Smooth muscle cell (in vitro differentiated cells): ENCODE measurements around the gene PDE9A. TPM values are rescaled to one million over a fixed set of nuclear protein-coding genes. Genes with fewer than 3 reads are reported as not detected.

Experiments used
- DNase-seq: peaks from one replicate; lab custom pipeline; 2025; ENCODE audit not compliant: unreplicated experiment; lab: John Stamatoyannopoulos, UW
- H2AFZ ChIP-seq: fragments of 200-600 bp; sonication (generic); 2 replicates; pipeline ENCODE4 v1.6.0; 2016; ENCODE audit warnings: antibody characterized with exemption, low read depth, mild to moderate bottlenecking
- H3F3A ChIP-seq: fragments of 200-600 bp; sonication (generic); 2 replicates; pipeline ENCODE4 v1.6.0; 2017; ENCODE audit warnings: antibody characterized with exemption, low read depth
- H3K27ac ChIP-seq: fragments of 200-600 bp; sonication (generic); 2 replicates; pipeline ENCODE4 v1.5.1; 2016; ENCODE audit warnings: low read depth, mild to moderate bottlenecking
- H3K27me3 ChIP-seq: fragments of 200-600 bp; sonication (generic); 2 replicates; pipeline ENCODE4 v1.6.1; 2016; ENCODE audit warnings: low read depth, mild to moderate bottlenecking
- H3K36me3 ChIP-seq: fragments of 200-600 bp; sonication (generic); 2 replicates; pipeline ENCODE4 v1.5.1; 2016; ENCODE audit warnings: low read depth
- H3K4me1 ChIP-seq: fragments of 200-600 bp; sonication (generic); 2 replicates; pipeline ENCODE4 v1.5.1; 2016; ENCODE audit warnings: low read depth
- H3K4me2 ChIP-seq: fragments of 200-600 bp; sonication (generic); 2 replicates; pipeline ENCODE4 v1.6.0; 2016; ENCODE audit warnings: mild to moderate bottlenecking
- H3K4me3 ChIP-seq: fragments of 200-600 bp; sonication (generic); 2 replicates; pipeline ENCODE4 v1.5.1; 2016; ENCODE audit warnings: mild to moderate bottlenecking
- H3K79me2 ChIP-seq: fragments of 200-600 bp; sonication (generic); 2 replicates; pipeline ENCODE4 v1.6.0; 2016; ENCODE audit warnings: low read depth, mild to moderate bottlenecking
- H3K9ac ChIP-seq: fragments of 200-600 bp; sonication (generic); 2 replicates; pipeline ENCODE4 v1.6.0; 2016; ENCODE audit warnings: low read depth
- H3K9me3 ChIP-seq: fragments of 200-600 bp; sonication (generic); replicated peaks from 2 replicates; pipeline ENCODE4 v1.5.1; 2016; ENCODE audit warnings: low read depth
- H4K20me1 ChIP-seq: fragments of 200-600 bp; sonication (generic); 2 replicates; pipeline ENCODE4 v1.6.0; 2016; ENCODE audit warnings: low read depth
- WGBS: methylation state at CpG from one replicate; pipeline ENCODE4 v1.1.7; 2016; ENCODE audit warnings: low lambda C conversion rate; 5-methylcytosine and 5-hydroxymethylcytosine counted together
- polyA plus RNA-seq: library from polyadenylated mRNA; unstranded; fragments of >200 nt; fragmentation: Nextera tagmentation; extraction: Ambion mirVana; gene quantifications from 2 replicates; pipeline ENCODE4 v1.2.1, GENCODE V29; 2016
- total RNA-seq: library from RNA; depleted of rRNA; stranded (reverse); fragments of >200 nt; gene quantifications from 2 replicates; pipeline ENCODE4 v1.2.3, GENCODE V29; 2014
- TF ChIP-seq, protein P1 (sequence below): fragments of 200-600 bp; sonication (generic); IDR thresholded peaks from 2 replicates; pipeline ENCODE4 v1.5.1; 2017; ENCODE audit warnings: borderline replicate concordance, mild to moderate bottlenecking, antibody characterized with exemption; ENCODE audit not compliant: insufficient read depth, poor library complexity, severe bottlenecking

The PDE9A gene
- total and polyA plus RNA-seq, 2 experiments from 2014 or later, result 4.3 to 12.3 TPM

DNA sequence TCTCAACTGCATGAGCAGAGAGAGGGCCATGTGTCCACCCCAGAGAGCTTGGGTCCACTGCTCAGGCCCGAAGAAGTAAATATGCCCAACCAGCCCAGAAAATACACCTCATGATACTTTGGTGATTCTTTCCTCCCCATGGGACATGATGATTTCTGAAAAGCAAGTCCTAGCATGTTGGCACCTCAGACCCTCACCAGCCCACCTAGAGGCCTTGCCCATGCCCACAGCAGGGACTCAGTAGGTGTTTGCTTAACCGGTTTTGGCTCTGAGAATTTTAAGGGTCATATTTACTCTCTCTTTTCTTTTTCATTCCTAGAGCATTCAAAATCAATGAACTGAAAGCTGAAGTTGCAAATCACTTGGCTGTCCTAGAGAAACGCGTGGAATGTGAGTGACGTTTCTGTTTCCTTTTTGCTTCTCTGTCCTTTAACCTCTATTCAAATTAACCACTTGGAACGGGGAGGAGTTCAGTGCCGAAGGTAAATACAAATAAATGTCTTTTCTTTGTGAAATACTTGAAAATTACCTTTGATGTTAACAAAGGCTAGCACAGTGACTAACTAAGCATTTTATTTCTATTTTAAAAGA is 79.7 kb downstream of the PDE9A start:
- Histone ChIP-seq H3K27ac (no peak overlapping the region), H3K27me3 (no peaks in the 10 kb centered on the region), H4K20me1 (no peaks in the 10 kb centered on the region), H3K9ac (no peak overlapping the region), H3K79me2 (no peaks in the 10 kb centered on the region), H3F3A (no peaks in the 10 kb centered on the region), H3K36me3 (peaks cover 5% of the 10 kb centered on the region), H3K4me2 (no peak overlapping the region), H3K4me1 (no peaks in the 10 kb centered on the region), H3K4me3 (no peak overlapping the region), H3K9me3 (no peaks in the 10 kb centered on the region), H2AFZ (no peak overlapping the region)
- DNase-seq, result no peak
- TF ChIP-seq, protein P1, sequence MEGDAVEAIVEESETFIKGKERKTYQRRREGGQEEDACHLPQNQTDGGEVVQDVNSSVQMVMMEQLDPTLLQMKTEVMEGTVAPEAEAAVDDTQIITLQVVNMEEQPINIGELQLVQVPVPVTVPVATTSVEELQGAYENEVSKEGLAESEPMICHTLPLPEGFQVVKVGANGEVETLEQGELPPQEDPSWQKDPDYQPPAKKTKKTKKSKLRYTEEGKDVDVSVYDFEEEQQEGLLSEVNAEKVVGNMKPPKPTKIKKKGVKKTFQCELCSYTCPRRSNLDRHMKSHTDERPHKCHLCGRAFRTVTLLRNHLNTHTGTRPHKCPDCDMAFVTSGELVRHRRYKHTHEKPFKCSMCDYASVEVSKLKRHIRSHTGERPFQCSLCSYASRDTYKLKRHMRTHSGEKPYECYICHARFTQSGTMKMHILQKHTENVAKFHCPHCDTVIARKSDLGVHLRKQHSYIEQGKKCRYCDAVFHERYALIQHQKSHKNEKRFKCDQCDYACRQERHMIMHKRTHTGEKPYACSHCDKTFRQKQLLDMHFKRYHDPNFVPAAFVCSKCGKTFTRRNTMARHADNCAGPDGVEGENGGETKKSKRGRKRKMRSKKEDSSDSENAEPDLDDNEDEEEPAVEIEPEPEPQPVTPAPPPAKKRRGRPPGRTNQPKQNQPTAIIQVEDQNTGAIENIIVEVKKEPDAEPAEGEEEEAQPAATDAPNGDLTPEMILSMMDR, result no peak
- WGBS, result 85% methylated on average over 7 of the region's 7 CpGs

DNA sequence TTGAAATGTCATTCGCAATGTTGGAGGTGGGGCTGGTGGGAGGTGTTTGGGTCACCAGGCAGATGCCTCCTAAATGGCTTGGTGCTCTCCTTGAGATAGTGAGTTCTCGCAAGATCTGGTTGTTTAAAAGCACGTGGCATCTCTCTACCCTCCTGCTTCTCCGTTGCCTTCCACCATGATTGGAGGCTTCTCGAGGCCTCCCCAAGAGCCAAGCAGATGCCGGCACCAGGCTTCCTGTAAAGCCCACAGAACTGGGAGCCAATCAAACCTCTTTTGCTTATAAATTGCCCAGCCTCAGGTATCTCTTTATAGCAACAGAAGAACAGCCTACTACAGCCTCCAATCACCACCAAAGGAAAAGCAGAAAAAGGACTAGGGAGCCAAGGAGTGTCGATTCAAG is 80.5 kb downstream of the PDE9A start:
- Histone ChIP-seq H3K9me3 (no peaks in the 10 kb centered on the region), H3K4me3 (no peak overlapping the region), H3K27ac (no peak overlapping the region), H3K9ac (no peak overlapping the region), H3K4me1 (no peaks in the 10 kb centered on the region), H3K79me2 (no peaks in the 10 kb centered on the region), H3K4me2 (no peak overlapping the region), H3K36me3 (peaks cover 5% of the 10 kb centered on the region), H3K27me3 (no peaks in the 10 kb centered on the region), H3F3A (no peaks in the 10 kb centered on the region), H4K20me1 (no peaks in the 10 kb centered on the region), H2AFZ (no peak overlapping the region)
- DNase-seq, result no peak
- TF ChIP-seq, protein P1, result no peak
- 93% methylated on average over 7 of the region's 7 CpGs for WGBS

GRCh38 chr21:42734323-42734971 is 81.0 kb downstream of the PDE9A start:
- Histone ChIP-seq H3F3A (no peaks in the 10 kb centered on the region), H3K79me2 (no peaks in the 10 kb centered on the region), H3K9ac (no peak overlapping the region), H2AFZ (no peak overlapping the region), H3K36me3 (peaks cover 5% of the 10 kb centered on the region), H4K20me1 (no peaks in the 10 kb centered on the region), H3K27me3 (no peaks in the 10 kb centered on the region), H3K27ac (no peak overlapping the region), H3K4me3 (no peak overlapping the region), H3K9me3 (no peaks in the 10 kb centered on the region), H3K4me1 (no peaks in the 10 kb centered on the region), H3K4me2 (no peak overlapping the region)
- 74% methylated on average over 7 of the region's 7 CpGs for WGBS
- no peak for DNase-seq
- TF ChIP-seq, protein P1, result no peak

DNA sequence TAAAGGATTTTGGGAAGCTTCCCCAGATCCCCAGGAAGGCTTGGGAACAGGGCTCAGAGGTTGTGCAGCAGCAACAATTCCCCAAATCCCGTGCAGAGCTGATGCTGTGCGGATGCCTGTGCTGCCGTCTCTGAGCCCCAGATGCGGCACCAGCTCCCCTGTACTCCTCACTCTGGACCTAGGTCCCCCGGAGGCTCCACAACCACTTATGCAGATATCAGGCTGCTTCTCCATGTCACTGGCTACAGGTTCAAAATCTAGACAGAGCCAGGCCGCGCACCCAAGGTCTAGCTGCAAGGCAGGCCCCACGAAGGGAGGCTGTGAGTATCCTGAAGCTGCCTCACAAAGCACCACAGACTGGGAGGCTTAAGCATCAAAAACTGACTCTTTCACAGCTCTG is 81.6 kb downstream of the PDE9A start:
- Histone ChIP-seq H3K9me3 (no peaks in the 10 kb centered on the region), H3F3A (no peaks in the 10 kb centered on the region), H3K4me3 (no peak overlapping the region), H3K4me1 (no peaks in the 10 kb centered on the region), H3K27ac (no peak overlapping the region), H4K20me1 (no peaks in the 10 kb centered on the region), H2AFZ (no peak overlapping the region), H3K4me2 (no peak overlapping the region), H3K79me2 (no peaks in the 10 kb centered on the region), H3K36me3 (peaks cover 5% of the 10 kb centered on the region), H3K27me3 (no peaks in the 10 kb centered on the region), H3K9ac (no peak overlapping the region)
- TF ChIP-seq, protein P1, result no peak
- no peak for DNase-seq
- WGBS, result 92% methylated on average over 8 of the region's 8 CpGs
